ENCODE data around the gene ST8SIA6. TPM values are rescaled to one million over a fixed set of nuclear protein-coding genes. Genes with fewer than 3 reads are reported as not detected.
"Not testable (repeated sequence)": the region's sequence is repeated elsewhere in the genome, so short reads cannot be mapped to it uniquely, and the experiment has no call there.

The ST8SIA6 gene
- total RNA-seq, 1 donor from 2014 or later, result 5.1 TPM

DNA sequence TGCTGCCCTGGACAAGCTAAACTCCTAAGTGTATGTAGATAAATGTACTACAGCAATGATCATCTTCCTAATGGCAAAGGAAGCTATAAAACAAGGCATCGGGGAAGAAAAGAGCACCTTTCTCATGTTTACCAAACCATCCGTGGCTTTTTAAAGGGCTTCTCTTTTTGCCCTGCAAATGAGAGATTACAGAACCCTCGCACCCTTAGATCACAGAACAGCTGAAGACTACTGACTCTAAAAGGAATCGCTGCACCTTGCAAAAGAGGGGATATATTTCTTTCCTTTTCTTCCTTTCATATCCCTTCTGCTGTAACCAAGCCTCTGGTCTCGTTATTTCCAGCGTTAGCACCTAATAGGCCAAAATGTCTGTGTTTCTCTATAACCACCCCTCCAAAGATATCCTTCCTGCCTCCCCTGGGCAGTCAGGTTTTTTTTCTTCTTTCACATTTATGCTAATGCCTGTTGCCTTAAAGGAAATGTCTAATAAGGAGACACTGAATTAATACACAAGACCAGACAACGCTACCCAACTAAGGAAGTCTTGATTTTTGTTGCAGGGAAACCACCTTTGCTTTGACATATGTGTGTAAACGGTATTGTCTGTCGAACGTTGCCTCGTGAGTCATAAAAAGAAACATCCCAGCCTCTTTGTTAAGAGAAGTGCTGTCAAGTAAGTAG lies 10.5 kb downstream of the ST8SIA6 start:
- H4K20me1 ChIP-seq (ENCODE audit: low read depth), result no peaks in the 10 kb centered on the region
- no peak overlapping the region for H3K4me3 ChIP-seq
- H3K36me3 ChIP-seq, result no peaks in the 10 kb centered on the region
- no peaks in the 10 kb centered on the region for H3F3A ChIP-seq (ENCODE audit: low read depth)
- H3K79me2 ChIP-seq (ENCODE audit: low read depth), result no peaks in the 10 kb centered on the region
- H3K9me3 ChIP-seq (ENCODE audit: low read depth), result no peaks in the 10 kb centered on the region
- no peaks in the 10 kb centered on the region for H3K36me3 Mint-ChIP-seq
- no peaks in the 10 kb centered on the region for H3K27me3 ChIP-seq
- no peak overlapping the region for H3K4me2 ChIP-seq
- no peak overlapping the region for H2AFZ ChIP-seq (replicated peaks)
- no peak overlapping the region for H3K27ac ChIP-seq
- H3K4me3 Mint-ChIP-seq, result no peak overlapping the region
- peaks cover 8% of the 10 kb centered on the region for H3K9me3 Mint-ChIP-seq
- TF ChIP-seq EZH2phosphoT487 (IDR thresholded peaks at IDR 0.05) (no peak), EZH2 (IDR thresholded peaks at IDR 0.05) (no peak)
- TF ChIP-seq, protein P1, sequence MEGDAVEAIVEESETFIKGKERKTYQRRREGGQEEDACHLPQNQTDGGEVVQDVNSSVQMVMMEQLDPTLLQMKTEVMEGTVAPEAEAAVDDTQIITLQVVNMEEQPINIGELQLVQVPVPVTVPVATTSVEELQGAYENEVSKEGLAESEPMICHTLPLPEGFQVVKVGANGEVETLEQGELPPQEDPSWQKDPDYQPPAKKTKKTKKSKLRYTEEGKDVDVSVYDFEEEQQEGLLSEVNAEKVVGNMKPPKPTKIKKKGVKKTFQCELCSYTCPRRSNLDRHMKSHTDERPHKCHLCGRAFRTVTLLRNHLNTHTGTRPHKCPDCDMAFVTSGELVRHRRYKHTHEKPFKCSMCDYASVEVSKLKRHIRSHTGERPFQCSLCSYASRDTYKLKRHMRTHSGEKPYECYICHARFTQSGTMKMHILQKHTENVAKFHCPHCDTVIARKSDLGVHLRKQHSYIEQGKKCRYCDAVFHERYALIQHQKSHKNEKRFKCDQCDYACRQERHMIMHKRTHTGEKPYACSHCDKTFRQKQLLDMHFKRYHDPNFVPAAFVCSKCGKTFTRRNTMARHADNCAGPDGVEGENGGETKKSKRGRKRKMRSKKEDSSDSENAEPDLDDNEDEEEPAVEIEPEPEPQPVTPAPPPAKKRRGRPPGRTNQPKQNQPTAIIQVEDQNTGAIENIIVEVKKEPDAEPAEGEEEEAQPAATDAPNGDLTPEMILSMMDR (IDR thresholded peaks at IDR 0.05), result no peak
- peaks cover 2% of the 10 kb centered on the region for H3K27me3 Mint-ChIP-seq (ENCODE audit: insufficient read depth, low read depth)
- no peak for DNase-seq (ENCODE audit: low spot score)
- H3K4me1 Mint-ChIP-seq, result no peaks in the 10 kb centered on the region
- no peak overlapping the region for H3K9ac ChIP-seq
- peaks cover 21% of the 10 kb centered on the region for H3K4me1 ChIP-seq
- no peak overlapping the region for H3K27ac Mint-ChIP-seq

DNA sequence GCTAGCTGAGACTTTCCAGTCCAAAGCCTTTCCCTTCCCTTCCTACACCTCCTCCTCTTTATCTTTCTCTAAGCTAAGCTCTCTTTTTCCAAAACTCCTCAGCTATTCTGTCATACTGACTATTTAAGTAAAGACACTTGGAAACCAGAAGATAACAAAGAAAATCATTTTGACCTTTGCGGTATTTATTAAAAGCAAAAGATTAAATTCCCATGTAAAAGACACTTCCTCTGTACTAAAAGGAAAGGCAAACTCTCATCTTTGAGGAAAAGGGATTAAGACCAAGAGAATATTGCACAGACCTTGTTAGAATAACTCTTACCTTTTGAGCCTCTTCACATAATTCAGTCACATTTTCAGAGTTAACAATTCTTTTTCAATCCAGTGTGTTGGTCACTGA lies 15.8 kb downstream of the ST8SIA6 start:
- no peaks in the 10 kb centered on the region for H3F3A ChIP-seq (ENCODE audit: low read depth)
- H3K36me3 Mint-ChIP-seq, result no peaks in the 10 kb centered on the region
- no peaks in the 10 kb centered on the region for H3K4me1 Mint-ChIP-seq
- no peaks in the 10 kb centered on the region for H3K9me3 Mint-ChIP-seq
- peaks cover 2% of the 10 kb centered on the region for H3K27me3 Mint-ChIP-seq (ENCODE audit: insufficient read depth, low read depth)
- H3K27ac Mint-ChIP-seq, result no peak overlapping the region
- H4K20me1 ChIP-seq (ENCODE audit: low read depth), result no peaks in the 10 kb centered on the region
- H3K79me2 ChIP-seq (ENCODE audit: low read depth), result no peaks in the 10 kb centered on the region
- no peaks in the 10 kb centered on the region for H3K36me3 ChIP-seq
- H2AFZ ChIP-seq (replicated peaks), result no peak overlapping the region
- peaks cover 2% of the 10 kb centered on the region for H3K4me1 ChIP-seq
- H3K9me3 ChIP-seq (ENCODE audit: low read depth), result no peaks in the 10 kb centered on the region
- H3K4me2 ChIP-seq, result no peak overlapping the region
- no peak for DNase-seq (ENCODE audit: low spot score)
- no peaks in the 10 kb centered on the region for H3K27me3 ChIP-seq
- H3K4me3 Mint-ChIP-seq, result no peak overlapping the region
- no peak overlapping the region for H3K4me3 ChIP-seq
- no peak overlapping the region for H3K9ac ChIP-seq
- no peak overlapping the region for H3K27ac ChIP-seq
- TF ChIP-seq, protein P1 (IDR thresholded peaks at IDR 0.05), result no peak
- no peak for TF ChIP-seq EZH2 (IDR thresholded peaks at IDR 0.05)
- no peak for TF ChIP-seq EZH2phosphoT487 (IDR thresholded peaks at IDR 0.05)

DNA sequence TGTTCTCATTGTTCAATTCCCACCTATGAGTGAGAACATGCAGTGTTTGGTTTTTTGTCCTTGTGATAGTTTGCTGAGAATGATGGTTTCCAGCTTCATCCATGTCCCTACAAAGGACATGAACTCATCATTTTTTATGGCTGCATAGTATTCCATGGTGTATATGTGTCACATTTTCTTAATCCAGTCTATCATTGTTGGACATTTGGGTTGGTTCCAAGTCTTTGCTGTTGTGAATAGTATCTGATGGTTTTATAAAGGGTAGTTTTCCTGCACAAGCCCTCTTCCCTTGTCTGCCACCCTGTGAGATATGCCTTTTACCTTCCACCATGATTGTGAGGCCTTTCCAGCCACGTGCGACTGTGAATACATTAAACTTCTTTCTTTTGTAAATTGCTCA lies 17.8 kb downstream of the ST8SIA6 start:
- not testable (repeated sequence) for H3K4me1 ChIP-seq; H4K20me1 ChIP-seq (ENCODE audit: low read depth); H3K27ac ChIP-seq; H3K36me3 Mint-ChIP-seq; H3K4me2 ChIP-seq; H3K36me3 ChIP-seq; H3K9me3 ChIP-seq (ENCODE audit: low read depth); H3F3A ChIP-seq (ENCODE audit: low read depth); H3K4me3 Mint-ChIP-seq; H3K27ac Mint-ChIP-seq; H3K4me3 ChIP-seq; H3K9ac ChIP-seq; H3K27me3 Mint-ChIP-seq (ENCODE audit: insufficient read depth, low read depth); H3K79me2 ChIP-seq (ENCODE audit: low read depth); H3K4me1 Mint-ChIP-seq; H2AFZ ChIP-seq (replicated peaks); DNase-seq (ENCODE audit: low spot score); H3K27me3 ChIP-seq; H3K9me3 Mint-ChIP-seq

DNA sequence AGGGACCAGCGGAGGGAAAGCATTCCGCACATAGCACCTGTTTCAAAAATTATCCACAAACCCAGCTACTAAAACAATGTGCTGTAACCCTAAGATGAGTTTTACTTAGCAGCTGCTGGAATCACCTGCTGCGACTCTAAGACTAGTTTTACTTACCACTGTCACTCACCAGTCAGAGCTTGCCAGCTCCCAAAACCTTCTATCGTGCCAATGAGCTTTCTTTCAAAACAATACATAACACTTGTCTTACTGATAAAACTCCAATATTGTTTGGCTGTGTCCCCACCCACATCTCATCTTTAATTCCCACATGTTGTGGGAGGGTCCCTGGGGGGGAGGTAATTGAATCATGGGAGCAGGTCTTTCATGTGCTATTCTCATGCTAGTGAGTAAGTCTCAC lies 18.4 kb downstream of the ST8SIA6 start:
- no peak for DNase-seq (ENCODE audit: low spot score)
- no peaks in the 10 kb centered on the region for H3K36me3 Mint-ChIP-seq
- peak overlapping the region; percentile 18 for H3K4me3 Mint-ChIP-seq
- Histone ChIP-seq H2AFZ (replicated peaks) (no peak overlapping the region), H3K27me3 (no peaks in the 10 kb centered on the region), H3K4me2 (no peak overlapping the region), H3F3A (ENCODE audit: low read depth) (no peaks in the 10 kb centered on the region), H3K36me3 (no peaks in the 10 kb centered on the region), H3K9ac (no peak overlapping the region), H3K79me2 (ENCODE audit: low read depth) (no peaks in the 10 kb centered on the region), H3K4me1 (no peaks in the 10 kb centered on the region), H3K4me3 (no peak overlapping the region), H4K20me1 (ENCODE audit: low read depth) (no peaks in the 10 kb centered on the region), H3K27ac (no peak overlapping the region), H3K9me3 (ENCODE audit: low read depth) (no peaks in the 10 kb centered on the region)
- no peaks in the 10 kb centered on the region for H3K4me1 Mint-ChIP-seq
- no peaks in the 10 kb centered on the region for H3K9me3 Mint-ChIP-seq
- TF ChIP-seq EZH2phosphoT487 (IDR thresholded peaks at IDR 0.05) (no peak), EZH2 (IDR thresholded peaks at IDR 0.05) (no peak)
- TF ChIP-seq, protein P1 (IDR thresholded peaks at IDR 0.05), result no peak
- no peak overlapping the region for H3K27ac Mint-ChIP-seq
- peaks cover 2% of the 10 kb centered on the region for H3K27me3 Mint-ChIP-seq (ENCODE audit: insufficient read depth, low read depth)
